Activated T-helper 1 cell treated with anti-CD3 and anti-CD28 coated beads, Interleukin-12 subunit alpha, Interleukin-12 subunit beta, Interleukin-2, Interleukin-4 antibody, amounts not matched to agents 30 ng/mL and 10 ng/mL and 1 ng/mL, durations not matched to agents 14 hours and 24 hours and 36 hours (primary cell): ENCODE measurements around the gene MEN1. TPM values are rescaled to one million over a fixed set of nuclear protein-coding genes. Genes with fewer than 3 reads are reported as not detected.
A peak's percentile ranks its signal among the peaks of the same experiment; 100 is the strongest.

Experiments used
- DNase-seq: peaks from one replicate; pipeline ENCODE4 v3.0.0; 2021; ENCODE audit warnings: low spot score
- H3K27ac Mint-ChIP-seq: one replicate; pipeline ENCODE4 v1.8.0; 2021; ENCODE audit warnings: mild to moderate bottlenecking, mixed read lengths
- H3K27me3 Mint-ChIP-seq: one replicate; pipeline ENCODE4 v1.8.0; 2022; ENCODE audit warnings: mild to moderate bottlenecking, moderate library complexity, mixed read lengths; ENCODE audit not compliant: insufficient read depth
- H3K36me3 Mint-ChIP-seq: one replicate; pipeline ENCODE4 v1.8.0; 2021; ENCODE audit warnings: low read depth, mixed read lengths
- H3K4me1 Mint-ChIP-seq: one replicate; pipeline ENCODE4 v1.8.0; 2021; ENCODE audit warnings: low read depth, mixed read lengths
- H3K4me3 Mint-ChIP-seq: one replicate; pipeline ENCODE4 v1.8.0; 2021; ENCODE audit warnings: mild to moderate bottlenecking, moderate library complexity, mixed read lengths
- H3K9me3 Mint-ChIP-seq: one replicate; pipeline ENCODE4 v1.8.0; 2021; ENCODE audit warnings: mixed read lengths
- intact Hi-C: fragments of 100-400 bp; cut with micrococcal nuclease; formaldehyde crosslinking; loops from one replicate; pipeline ENCODE4 v1.15.1; 2024
- total RNA-seq: library from RNA; stranded (reverse); gene quantifications from 2 replicates; pipeline ENCODE4 v1.2.3, GENCODE V29; 2022

Gene MEN1
- total RNA-seq, 1 donor from 2014 or later, result 43.8 TPM

DNA sequence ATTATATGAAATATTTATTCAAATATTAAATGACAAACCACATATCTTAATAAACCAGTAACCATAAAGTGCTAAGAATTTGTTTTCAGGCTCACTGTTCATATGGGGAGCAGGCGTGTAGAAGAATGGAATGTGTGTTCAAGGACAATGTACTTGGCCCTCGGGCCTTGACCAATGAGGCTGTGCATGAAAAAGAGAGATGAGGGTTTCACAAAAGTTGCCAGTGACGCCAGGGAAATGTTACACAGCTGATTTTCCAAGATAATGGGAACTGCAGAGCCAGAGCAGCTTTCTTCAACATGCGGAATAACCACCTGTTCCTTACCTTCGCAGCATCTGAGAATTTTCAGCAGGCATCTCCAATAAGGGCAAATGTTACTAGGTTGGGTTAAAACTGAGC is 36.2 kb downstream of the MEN1 start:
- H3K9me3 Mint-ChIP-seq, result no peaks in the 10 kb centered on the region
- no peak overlapping the region for H3K27ac Mint-ChIP-seq
- no peak for DNase-seq
- peaks cover 80% of the 10 kb centered on the region for H3K4me1 Mint-ChIP-seq
- intact Hi-C loops, result no loop called here
- peaks cover 76% of the 10 kb centered on the region for H3K36me3 Mint-ChIP-seq
- H3K4me3 Mint-ChIP-seq, result peak overlapping the region; percentile 19
- H3K27me3 Mint-ChIP-seq, result peaks cover 2% of the 10 kb centered on the region

- intact Hi-C loops, result loop anchor here (1.0 kb wide), 1 partner anchor 8 kb away; no protein-coding TSS in a partner anchor
- Mint-ChIP-seq H3K9me3 (no peaks in the 10 kb centered on the region), H3K27ac (peak overlapping the region; percentile 58), H3K4me1 (peaks cover 90% of the 10 kb centered on the region), H3K27me3 (no peaks in the 10 kb centered on the region), H3K36me3 (peaks cover 91% of the 10 kb centered on the region), H3K4me3 (peak overlapping the region; percentile 59)
- no peak for DNase-seq
Measured at GRCh38 chr11:64772303-64773018, 37.9 kb downstream of the MEN1 start.

- Mint-ChIP-seq H3K4me3 (peak overlapping the region; percentile 59), H3K4me1 (peaks cover 89% of the 10 kb centered on the region)
Measured at GRCh38 chr11:64771861-64772260, 38.5 kb downstream of the MEN1 start.

GRCh38 chr11:64770120-64770519 is 40.2 kb downstream of the MEN1 start:
- Mint-ChIP-seq H3K36me3 (peaks cover 82% of the 10 kb centered on the region), H3K27ac (no peak overlapping the region), H3K4me3 (no peak overlapping the region), H3K27me3 (no peaks in the 10 kb centered on the region), H3K9me3 (no peaks in the 10 kb centered on the region), H3K4me1 (peaks cover 84% of the 10 kb centered on the region)
- no peak for DNase-seq
- intact Hi-C loops, result no loop called here

More at GRCh38 chr11:64771861-64772260, 38.5 kb downstream of the MEN1 start:
- Mint-ChIP-seq H3K27me3 (no peaks in the 10 kb centered on the region), H3K9me3 (no peaks in the 10 kb centered on the region), H3K27ac (peak overlapping the region; percentile 41), H3K36me3 (peaks cover 89% of the 10 kb centered on the region)
- DNase-seq, result no peak
- intact Hi-C loops, result loop anchor here (1.0 kb wide), 1 partner anchor 8 kb away; no protein-coding TSS in a partner anchor

GRCh38 chr11:64769283-64769682 is 41.1 kb downstream of the MEN1 start:
- Mint-ChIP-seq H3K27ac (peak overlapping the region; percentile 61), H3K4me3 (peak overlapping the region; percentile 6), H3K27me3 (no peaks in the 10 kb centered on the region), H3K36me3 (peaks cover 82% of the 10 kb centered on the region), H3K9me3 (no peaks in the 10 kb centered on the region), H3K4me1 (peaks cover 84% of the 10 kb centered on the region)
- DNase-seq, result no peak
- intact Hi-C loops, result no loop called here

GRCh38 chr11:64768300-64768694 is 42.1 kb downstream of the MEN1 start:
- H3K4me3 Mint-ChIP-seq, result peak overlapping the region; percentile 7
- intact Hi-C loops, result no loop called here
- no peaks in the 10 kb centered on the region for H3K9me3 Mint-ChIP-seq
- H3K4me1 Mint-ChIP-seq, result peaks cover 86% of the 10 kb centered on the region
- H3K27ac Mint-ChIP-seq, result no peak overlapping the region
- H3K36me3 Mint-ChIP-seq, result peaks cover 85% of the 10 kb centered on the region
- no peak for DNase-seq
- no peaks in the 10 kb centered on the region for H3K27me3 Mint-ChIP-seq

DNA sequence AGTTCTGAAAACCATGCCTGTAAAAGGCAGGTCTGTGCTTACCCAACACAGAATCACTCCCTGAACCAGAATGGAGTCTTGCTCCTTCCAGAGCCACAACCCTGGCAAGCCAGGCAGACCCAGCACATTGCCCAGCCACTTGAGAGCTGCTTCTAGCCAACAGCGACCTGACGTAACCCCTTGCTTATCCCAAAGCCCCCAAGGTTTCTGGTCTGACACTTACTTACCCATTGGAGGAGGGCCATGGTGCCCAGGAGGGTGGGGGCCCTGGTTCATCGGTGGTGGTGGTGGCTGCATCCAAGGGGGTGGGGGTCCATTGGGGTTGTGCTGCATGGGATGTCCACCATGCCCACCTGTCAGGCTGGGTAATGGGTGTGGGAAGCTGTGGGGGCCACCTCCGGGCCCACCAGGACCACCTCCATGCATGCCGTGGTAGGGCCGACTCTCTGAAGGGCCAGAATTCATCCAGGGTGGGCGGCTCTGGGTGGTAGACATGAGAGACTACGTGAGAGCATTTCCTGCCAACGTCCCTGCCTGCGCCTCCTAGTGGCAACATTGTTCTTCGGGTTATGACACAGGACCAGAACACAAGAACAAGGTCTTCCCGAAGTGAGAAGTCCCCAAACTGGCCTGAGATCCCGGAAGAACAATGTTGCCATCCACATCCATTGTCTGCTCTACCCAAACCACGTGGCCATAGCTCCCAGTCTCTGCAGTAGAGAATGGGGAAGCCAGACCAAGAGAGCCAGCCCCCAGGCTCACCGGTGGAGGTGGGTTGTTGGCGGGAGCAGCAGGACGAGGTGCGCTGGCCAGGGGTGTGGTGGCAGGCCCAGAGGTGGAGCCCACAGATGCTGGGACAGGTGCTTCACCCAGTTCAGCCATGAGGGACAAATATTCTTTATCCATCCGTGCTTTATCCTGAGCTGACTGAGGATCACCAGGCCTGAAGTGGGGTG is 42.7 kb downstream of the MEN1 start:
- peak; percentile 71 for DNase-seq
- Mint-ChIP-seq H3K27me3 (no peaks in the 10 kb centered on the region), H3K4me1 (peaks cover 86% of the 10 kb centered on the region), H3K27ac (peak overlapping the region; percentile 21), H3K9me3 (no peaks in the 10 kb centered on the region), H3K4me3 (no peak overlapping the region), H3K36me3 (peaks cover 85% of the 10 kb centered on the region)
- intact Hi-C loops, result loop anchor here (1.0 kb wide), 2 partner anchors 10 to 24 kb away; no protein-coding TSS in a partner anchor

GRCh38 chr11:64766881-64767280 is 43.5 kb downstream of the MEN1 start:
- no peak for DNase-seq
- no peaks in the 10 kb centered on the region for H3K9me3 Mint-ChIP-seq
- peaks cover 83% of the 10 kb centered on the region for H3K36me3 Mint-ChIP-seq
- intact Hi-C loops, result loop anchor here (1.0 kb wide), 2 partner anchors 10 to 24 kb away; no protein-coding TSS in a partner anchor
- no peak overlapping the region for H3K4me3 Mint-ChIP-seq
- H3K27me3 Mint-ChIP-seq, result no peaks in the 10 kb centered on the region
- no peak overlapping the region for H3K27ac Mint-ChIP-seq
- H3K4me1 Mint-ChIP-seq, result peaks cover 86% of the 10 kb centered on the region

DNA sequence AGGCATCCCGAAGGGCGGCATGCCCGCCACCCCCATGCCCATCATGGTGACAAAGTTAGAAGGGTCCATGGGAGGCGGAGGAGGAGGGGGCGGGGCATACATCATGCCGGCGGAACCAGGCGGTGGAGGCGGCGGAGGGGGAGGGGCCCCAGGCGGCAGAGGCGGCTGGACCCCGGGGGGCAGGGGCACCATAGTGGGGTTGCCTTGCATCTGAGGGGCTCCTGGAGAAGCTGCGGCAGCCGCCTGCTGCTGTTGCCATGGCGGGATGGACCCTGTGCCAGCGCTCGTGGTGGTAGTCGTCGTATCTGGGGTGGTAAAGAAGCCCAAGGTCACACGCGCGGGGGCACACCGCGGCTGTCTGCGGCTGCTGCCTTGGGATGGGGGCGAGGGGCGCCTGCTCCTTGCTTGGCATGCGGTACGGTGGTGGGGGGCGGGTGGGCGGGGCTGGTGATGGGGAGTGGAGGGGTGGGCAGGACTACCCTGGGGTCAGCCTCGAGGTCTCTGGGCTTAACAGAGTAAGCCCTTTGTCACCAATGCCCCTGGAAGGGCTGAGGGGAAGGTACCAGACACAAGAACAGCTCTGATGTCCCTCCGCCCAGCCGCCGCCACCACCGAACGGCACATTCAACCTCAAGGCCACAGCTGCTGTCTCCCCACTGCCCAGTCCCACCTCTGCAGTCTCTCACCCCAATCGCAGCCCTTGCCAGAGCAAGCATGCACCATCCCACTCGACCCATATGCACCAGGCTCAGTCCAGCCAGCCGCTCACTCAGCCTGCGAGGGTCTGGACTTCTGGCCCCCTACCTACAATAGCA is 44.3 kb downstream of the MEN1 start:
- H3K36me3 Mint-ChIP-seq, result peaks cover 78% of the 10 kb centered on the region
- peak overlapping the region; percentile 61 for H3K27ac Mint-ChIP-seq
- peaks cover 86% of the 10 kb centered on the region for H3K4me1 Mint-ChIP-seq
- no peaks in the 10 kb centered on the region for H3K9me3 Mint-ChIP-seq
- H3K4me3 Mint-ChIP-seq, result no peak overlapping the region
- no peaks in the 10 kb centered on the region for H3K27me3 Mint-ChIP-seq
- no peak for DNase-seq
- intact Hi-C loops, result no loop called here

- no peaks in the 10 kb centered on the region for H3K27me3 Mint-ChIP-seq
- DNase-seq, result no peak
- H3K27ac Mint-ChIP-seq, result peak overlapping the region; percentile 88
- peaks cover 86% of the 10 kb centered on the region for H3K4me1 Mint-ChIP-seq
- H3K4me3 Mint-ChIP-seq, result peak overlapping the region; percentile 80
- peaks cover 75% of the 10 kb centered on the region for H3K36me3 Mint-ChIP-seq
- no peaks in the 10 kb centered on the region for H3K9me3 Mint-ChIP-seq
- intact Hi-C loops, result no loop called here
Measured at GRCh38 chr11:64765291-64765850, 45.0 kb downstream of the MEN1 start.

- Mint-ChIP-seq H3K9me3 (no peaks in the 10 kb centered on the region), H3K27ac (peak overlapping the region; percentile 88), H3K36me3 (peaks cover 72% of the 10 kb centered on the region), H3K27me3 (no peaks in the 10 kb centered on the region), H3K4me3 (peak overlapping the region; percentile 80), H3K4me1 (peaks cover 90% of the 10 kb centered on the region)
- no peak for DNase-seq
- intact Hi-C loops, result loop anchor here (1.0 kb wide), 2 partner anchors 8 to 19 kb away; no protein-coding TSS in a partner anchor
Measured at GRCh38 chr11:64764753-64765152, 45.6 kb downstream of the MEN1 start.
